LNCAP (cell line): ENCODE data around the gene IQCB1.

ENCODE experiments used
- CTCF ChIP-seq: fragments of 450-650 bp; IDR thresholded peaks from 2 replicates; pipeline ENCODE4 v1.5.1; 2017; ENCODE audit warnings: mild to moderate bottlenecking

The IQCB1 gene

DNA sequence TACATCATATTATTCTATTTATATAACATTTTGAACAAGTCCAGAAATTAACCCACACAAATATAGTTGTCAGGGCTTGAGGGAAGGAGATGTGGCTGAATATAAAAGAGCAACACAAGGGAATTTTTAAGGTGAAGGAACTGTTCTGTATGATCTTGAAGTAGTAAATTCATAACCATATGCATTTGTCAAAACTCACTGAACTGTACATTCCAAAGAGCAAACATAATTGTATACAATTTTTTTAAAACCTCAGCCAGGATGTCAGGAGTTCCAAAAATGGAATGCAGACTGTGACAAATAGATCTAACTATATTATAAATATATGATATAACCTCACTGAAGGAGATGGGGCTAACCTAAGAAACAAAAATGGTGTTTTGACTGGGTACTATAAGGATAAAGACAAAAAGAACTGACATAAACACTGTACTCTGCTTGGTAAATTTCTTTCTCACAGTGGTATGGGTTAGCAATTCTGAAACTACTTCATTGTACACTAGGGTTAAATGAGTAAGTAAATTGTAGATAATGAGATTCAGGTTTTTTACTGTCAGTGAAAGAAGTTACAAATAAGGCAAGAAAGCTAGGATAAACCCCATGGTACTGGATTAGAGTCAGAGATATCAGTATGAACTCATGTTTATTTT lies 99.7 kb downstream of the IQCB1 start:
- no peak for TF ChIP-seq CTCF

- no peak for TF ChIP-seq CTCF
These were observed 103.7 kb downstream of the IQCB1 start for GRCh38 chr3:121730940-121731687.

GRCh38 chr3:121724130-121724529 lies 110.7 kb downstream of the IQCB1 start:
- no peak for TF ChIP-seq CTCF

DNA sequence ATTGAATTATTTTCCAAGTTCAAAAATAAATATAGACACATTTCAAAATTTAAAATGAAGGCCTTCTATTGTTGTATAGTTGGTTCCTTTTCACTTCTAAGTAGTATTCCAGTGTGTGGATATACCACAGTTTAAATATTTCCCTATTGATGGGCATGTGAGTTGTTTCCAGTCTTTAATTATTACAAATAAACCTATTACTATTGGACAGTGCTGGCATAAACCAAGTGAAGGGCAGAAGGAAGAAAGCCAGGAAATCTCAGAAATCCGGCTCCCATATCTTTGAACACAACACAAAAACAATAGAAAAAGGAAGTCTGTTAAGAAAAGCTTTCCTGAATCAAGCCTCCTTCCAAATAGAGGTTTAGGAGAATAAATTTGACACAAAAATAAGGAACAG lies 111.4 kb downstream of the IQCB1 start:
- TF ChIP-seq CTCF: no peak

- no peak for TF ChIP-seq CTCF
These were observed 112.4 kb downstream of the IQCB1 start for GRCh38 chr3:121722411-121722810.

DNA sequence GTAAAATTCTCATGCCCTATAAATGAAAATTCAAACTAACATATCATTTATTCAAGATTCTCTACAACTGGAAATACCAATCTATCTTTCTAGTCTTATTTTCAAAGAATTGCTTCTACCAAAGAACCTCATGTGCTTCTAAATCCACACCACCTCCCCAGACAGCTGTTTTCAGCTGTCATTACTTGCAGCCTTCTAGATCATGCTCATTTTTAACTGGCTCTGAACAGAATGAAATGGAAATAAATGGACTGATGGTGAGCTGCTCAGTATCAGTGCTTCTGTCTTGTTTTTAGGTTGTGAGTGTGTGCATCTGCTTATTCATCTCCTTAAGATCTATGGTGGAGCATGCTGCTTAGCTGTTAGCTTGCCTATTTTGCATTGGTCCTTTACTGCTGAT lies 114.7 kb downstream of the IQCB1 start:
- TF ChIP-seq CTCF: no peak
